Measurements from ENCODE around the gene ACP3.
"Not testable (repeated sequence)": the region's sequence is repeated elsewhere in the genome, so short reads cannot be mapped to it uniquely, and the experiment has no call there.

ACP3 gene

DNA sequence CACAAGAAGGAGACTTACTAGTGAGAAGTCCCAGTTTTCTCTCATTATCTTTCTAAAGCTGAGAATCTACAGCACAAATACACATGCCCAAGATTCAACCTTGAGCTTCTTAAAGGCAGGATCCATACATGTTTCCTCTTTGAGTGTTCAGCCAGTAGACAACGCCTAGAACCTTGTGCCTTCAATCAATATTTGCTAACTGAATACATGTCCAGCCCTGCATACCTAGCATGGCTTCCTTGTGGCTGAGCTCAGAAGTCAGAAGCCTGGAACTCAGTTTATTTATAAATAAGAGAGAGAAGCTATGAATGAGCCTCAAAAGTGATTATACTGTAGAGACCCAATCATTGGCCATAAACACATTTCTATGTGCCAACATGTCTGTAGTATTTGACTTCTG, 43.5 kb downstream of the ACP3 start:
- no peak for DNase-seq (ENCODE audit: low read depth in 2 of 2)

DNA sequence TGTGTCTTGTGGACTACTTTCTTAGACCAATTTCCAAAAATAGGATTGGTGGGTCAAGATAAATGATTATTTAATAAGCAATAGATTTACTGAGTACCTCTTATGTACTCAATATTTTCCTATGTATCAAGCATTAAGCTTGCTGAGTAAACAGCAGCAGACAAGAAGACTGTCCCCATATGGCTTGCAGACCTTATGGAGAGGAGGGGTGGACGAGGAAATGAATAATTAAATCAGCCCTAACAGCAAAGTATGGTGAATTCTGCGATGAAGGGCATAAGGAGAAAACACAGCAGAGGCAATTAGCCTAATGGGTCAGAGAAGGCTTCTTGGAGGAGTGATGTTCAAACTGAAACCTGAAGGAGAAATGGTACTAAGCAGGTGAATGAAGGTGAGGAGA, 45.1 kb downstream of the ACP3 start:
- no peak for DNase-seq (ENCODE audit: low read depth in 2 of 2)

DNA sequence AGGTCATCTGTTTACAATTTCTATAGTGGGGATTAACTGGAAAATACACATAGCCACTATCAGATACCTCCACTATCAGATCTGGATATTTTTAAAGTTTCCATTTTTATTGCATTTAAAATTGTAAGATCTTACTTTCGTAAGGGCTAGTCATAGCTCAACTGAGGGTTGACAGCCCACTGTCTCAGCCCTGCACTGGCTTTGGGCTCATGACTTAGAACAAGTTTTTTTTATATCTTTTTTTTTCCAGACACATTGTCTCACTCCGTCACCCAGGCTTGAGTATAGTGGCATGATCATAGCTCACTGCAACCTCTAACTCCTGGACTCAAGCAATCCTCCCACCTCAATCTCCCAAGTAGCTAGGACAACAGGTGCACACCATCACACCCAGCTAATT, 51.3 kb downstream of the ACP3 start:
- no peak for DNase-seq (ENCODE audit: low read depth in 2 of 2)

DNA sequence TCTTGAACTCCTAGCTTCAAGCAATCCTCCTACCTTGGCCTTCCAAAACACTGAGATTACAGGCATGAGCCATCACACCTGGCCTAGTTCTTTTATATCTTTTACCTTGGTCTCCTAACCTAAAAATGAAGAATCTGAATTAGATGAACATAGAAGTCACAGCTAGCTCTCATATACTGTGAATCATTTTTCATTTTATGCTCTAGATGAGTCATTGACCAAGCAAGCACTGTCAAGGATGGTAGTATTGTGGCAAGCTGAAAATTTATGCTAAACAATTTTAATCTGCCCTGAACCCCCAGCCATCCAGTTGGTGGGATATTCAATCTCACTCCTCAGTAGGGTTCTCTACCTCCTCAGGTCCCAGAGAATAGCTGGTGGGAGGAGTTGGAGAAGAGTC, 51.8 kb downstream of the ACP3 start:
- no peak for DNase-seq (ENCODE audit: low read depth in 2 of 2)

DNA sequence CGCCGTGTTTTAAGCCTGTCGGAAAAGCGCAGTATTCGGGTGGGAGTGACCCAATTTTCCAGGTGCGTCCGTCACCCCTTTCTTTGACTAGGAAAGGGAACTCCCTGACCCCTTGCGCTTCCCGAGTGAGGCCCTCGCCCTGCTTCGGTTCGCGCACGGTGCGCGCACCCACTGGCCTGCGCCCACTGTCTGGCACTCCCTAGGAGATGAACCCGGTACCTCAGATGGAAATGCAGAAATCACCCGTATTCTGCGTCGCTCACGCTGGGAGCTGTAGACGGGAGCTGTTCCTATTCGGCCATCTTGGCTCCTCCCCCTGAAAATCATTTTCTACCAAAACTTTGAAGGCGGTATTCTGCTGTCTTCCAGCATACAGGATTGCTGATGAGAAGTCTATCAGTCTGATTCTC, 59.7 kb downstream of the ACP3 start:
- DNase-seq (ENCODE audit: low read depth in 2 of 2): not testable (repeated sequence)

DNA sequence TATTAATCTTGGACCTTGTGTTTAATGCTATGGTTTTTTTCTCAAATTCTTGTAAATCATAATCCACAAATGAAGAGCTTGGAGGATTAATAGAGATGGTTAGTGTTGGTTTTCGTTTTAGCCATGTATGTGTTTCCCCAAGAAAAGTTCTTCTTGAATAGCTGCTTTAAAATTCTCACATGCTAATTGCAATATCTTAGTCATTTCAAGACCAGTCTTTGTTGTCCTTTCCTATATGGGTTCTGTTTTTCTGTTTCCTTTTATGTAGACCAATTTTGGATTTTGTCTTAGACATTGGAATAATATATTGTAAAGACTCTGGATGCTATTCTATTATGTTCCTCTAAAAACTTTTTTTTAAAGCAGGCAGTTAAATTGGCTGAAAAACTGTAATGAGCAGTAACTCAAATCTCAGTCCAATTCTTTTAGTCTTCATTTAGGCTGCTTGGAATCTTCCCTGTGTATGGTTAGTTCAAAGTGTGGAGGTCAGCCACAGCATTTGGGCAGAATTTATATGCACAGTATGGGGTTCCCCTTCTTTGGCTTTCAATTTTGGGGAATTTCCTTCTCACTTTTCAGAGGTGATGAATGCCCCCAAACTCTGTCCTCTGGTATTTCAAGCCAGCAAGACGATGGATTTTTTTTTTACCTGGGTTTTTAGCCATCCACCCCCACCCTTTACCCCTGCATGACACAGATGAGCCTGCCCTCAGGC, 61.0 kb downstream of the ACP3 start:
- DNase-seq (ENCODE audit: low read depth in 2 of 2): no peak

DNA sequence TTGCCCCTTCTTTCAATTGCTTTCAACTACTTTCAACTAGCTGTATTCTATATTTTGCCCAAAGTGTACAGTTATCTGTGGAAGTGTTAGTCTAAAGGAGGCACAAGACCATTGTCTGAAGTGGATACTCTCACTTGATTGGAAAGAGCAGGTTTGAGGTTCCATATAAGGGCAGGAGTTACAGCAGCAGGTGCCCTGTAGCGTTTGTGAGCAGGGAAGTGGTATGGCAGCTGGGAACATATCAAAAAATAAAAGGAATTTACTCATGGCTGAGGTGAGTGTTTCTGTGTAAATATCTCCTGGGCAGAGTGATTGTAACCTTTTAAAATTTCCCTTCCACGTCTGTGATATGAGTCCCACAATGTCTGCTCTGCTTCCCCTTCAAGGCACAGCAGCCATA, 61.6 kb downstream of the ACP3 start:
- DNase-seq (ENCODE audit: low read depth in 2 of 2): no peak

DNA sequence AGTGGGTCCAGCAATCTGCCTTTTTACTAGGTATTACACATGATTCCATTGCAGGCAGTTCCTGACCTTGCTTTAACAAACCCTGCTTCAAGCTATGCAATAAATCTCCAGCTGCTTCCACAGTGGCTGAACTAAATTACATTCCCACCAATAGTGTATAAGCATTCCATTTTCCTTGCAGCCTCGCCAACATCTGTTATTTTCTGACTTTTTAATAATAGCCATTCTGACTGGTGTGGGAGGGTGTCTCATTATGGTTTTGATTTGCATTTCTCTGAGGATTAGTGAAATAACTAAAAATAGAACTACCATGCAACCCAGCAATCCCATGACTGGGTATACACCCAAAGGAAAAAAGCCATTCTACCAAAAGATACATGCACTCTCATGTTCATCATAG, 63.7 kb downstream of the ACP3 start:
- no peak for DNase-seq (ENCODE audit: low read depth in 2 of 2)

DNA sequence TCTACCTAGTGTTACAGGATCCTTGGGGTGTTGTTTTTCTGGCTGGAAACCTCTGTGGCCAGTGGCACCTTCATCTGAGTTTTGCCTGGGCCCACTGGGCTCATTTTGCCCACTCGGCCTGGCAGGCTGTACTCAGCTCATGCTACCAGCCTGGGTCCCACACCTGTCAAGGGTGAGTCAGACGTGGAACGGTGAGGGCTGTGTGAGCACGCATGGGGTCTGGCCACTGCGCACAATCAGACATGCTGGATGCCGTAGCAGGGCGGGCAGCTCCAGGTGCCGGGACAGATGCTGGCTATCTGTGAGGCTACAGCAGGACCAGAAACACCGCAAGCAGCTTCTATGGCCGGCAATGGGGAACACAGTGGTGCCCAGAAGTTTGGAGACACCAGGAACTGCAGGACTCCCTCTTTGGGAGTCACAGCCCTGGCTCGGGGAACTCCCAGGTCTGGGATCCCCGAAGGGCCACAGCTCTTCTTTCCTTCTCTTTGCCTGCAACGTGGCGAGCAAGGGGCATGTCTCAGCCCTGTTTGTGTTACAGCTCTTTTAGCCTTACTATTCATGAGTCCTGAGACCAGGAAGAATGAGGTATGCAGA, 64.2 kb downstream of the ACP3 start:
- no peak for DNase-seq (ENCODE audit: low read depth in 2 of 2)

DNA sequence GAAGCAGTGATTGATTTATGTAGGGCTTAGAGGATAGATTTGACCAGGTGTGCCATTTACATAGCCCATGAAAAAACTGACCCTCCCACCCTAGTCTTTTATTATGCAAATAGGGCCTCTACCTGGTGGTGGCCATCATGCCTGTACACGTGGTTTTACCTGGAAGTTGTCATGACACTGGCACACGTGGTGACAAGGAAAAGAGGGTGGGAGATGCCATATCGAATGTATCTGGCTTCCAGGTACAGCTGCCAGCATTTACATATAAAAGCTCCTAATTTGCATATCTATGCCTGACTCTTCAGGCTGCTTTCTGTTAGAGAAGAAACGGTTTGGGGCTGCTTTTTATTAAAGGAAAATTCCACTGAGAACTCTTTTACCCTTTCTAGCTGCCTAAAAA, 65.1 kb downstream of the ACP3 start:
- DNase-seq (ENCODE audit: low read depth in 2 of 2): no peak

DNA sequence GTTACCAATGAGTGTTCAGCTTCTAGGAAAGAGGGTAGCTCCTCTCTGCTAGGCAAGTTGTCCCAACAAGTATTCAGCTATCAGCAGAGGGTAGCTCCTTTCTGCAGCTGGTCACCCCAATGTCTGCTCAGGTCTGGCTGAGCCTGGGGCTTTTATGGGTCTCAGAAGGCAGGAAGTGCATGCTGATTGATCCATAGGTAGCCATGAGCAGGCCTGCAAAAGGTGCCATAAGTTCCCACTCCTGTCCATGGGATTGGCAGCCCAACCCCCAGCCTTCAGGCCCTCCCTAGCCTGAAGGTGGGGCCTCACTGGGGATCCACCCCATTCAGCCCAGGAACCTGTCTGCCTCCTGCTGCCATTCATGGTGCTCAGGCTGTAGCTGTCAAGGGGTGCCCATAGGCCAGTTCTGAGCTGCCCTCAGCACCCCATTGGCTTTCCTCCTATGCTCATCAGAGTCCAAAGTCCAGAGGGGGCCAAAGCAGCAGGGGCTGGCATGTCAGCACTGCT, 65.5 kb downstream of the ACP3 start:
- no peak for DNase-seq (ENCODE audit: low read depth in 2 of 2)

DNA sequence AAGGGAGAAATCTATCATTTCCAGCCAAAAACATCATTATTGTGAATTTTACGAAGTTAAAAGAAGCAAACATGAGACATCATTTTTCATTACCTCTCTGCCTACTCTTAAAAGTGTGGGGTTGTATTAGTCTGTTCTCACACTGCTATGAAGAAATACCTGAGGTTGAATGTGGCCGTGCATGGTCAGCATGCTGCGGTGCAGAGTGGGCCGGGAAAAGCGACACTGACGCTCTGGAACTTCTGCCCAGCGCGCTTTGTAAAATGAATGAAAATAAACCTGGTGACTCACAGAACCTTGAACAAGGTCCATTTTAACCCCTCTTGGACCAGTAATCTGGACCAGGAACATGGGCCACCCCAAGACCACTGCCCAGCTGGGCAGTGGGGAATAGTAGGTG, 69.1 kb downstream of the ACP3 start:
- DNase-seq (ENCODE audit: low read depth in 2 of 2): no peak

DNA sequence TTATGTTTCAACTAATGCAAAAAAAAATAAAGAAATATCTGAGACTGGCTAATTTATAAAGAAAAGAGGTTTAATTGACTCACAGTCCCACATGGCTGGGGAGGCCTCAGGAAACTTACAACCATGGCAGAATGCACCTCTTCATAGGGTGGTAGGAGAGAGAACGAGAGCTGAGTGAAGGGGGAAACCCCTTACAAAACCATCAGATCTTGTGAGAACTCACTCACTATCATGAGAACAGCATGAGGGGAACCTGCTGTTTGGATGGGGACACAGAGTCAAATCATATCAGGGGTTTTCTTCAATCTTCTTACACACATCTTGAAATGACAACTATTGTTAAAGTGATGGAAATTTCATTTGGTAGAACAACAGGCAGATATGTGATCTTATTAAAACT, 75.5 kb downstream of the ACP3 start:
- DNase-seq (ENCODE audit: low read depth in 2 of 2): not testable (repeated sequence)

DNA sequence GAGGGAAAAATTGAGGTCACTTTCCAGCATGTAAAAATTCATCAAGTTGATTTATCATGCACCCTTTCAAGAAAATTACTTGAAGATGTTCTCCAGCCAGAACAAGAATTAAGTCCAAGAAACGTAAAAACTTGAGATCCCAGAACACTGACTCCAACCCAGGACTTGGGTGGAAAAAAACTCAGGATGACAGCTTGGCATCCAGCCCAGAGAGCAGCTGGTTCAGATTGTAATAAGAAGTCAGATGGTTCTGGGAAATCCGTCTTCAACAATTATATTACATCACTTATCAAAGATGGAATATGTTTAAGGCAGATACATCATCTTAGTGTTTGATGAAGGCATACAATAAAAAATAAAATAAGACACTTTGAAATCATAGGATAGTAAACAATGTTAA, 77.1 kb downstream of the ACP3 start:
- no peak for DNase-seq (ENCODE audit: low read depth in 2 of 2)

DNA sequence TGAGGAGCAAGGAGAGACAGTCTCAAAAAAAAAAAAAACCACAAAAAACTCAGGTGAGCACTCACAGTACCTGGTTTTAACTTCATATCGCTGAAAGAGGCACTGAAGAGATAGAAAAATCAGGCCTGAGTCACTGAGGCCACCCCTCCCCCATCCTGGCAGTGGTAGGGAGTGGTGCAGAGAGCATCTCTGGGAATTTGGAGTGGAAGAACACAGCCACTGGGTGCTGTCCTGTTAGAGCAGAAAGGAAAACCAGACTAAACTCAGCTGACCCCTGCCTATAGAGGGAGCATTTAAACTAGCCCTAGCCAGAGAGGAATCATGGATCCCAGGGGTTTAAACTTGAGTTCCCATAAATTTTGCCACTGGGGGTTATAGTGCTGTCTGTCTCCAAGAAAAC, 77.9 kb downstream of the ACP3 start:
- DNase-seq (ENCODE audit: low read depth in 2 of 2): no peak

DNA sequence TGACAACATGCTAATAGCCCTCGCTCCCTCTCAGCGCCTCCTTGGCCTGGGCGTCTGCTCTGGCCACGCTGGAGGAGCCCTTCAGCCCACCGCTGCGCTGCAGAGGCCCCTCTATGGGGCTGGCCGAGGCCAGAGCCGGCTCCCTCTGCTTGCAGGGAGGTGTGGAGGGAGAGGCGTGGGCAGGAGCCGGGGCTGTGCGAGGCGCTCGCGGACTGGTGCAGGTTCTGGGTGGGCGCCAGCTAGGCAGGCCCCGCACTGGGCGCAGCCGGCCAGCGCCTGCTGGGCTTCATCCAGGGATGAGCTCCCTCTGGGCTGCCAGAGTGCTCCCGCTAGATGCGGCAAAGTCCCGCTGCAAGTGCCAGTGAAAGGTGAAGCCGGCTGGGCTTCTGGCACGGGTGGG, 79.0 kb downstream of the ACP3 start:
- DNase-seq (ENCODE audit: low read depth in 2 of 2): no peak

DNA sequence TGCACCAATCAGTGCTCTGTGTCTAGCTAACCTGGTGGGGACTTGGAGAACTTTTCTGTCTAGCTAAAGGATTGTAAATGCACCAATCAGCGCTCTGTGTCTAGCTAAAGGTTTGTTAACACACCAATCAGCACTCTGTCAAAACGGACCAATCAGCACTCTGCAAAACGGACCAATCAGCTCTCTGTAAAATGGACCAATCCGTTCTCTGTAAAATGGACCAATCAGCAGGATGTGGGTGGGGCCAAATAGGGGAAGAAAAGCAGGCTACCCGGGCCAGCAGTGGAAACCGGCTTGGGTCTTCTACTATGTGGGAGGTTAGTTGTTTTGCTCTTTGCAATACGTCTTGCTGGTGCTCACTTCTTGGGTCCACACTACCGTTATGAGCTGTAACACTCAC, 79.6 kb downstream of the ACP3 start:
- not testable (repeated sequence) for DNase-seq (ENCODE audit: low read depth in 2 of 2)

DNA sequence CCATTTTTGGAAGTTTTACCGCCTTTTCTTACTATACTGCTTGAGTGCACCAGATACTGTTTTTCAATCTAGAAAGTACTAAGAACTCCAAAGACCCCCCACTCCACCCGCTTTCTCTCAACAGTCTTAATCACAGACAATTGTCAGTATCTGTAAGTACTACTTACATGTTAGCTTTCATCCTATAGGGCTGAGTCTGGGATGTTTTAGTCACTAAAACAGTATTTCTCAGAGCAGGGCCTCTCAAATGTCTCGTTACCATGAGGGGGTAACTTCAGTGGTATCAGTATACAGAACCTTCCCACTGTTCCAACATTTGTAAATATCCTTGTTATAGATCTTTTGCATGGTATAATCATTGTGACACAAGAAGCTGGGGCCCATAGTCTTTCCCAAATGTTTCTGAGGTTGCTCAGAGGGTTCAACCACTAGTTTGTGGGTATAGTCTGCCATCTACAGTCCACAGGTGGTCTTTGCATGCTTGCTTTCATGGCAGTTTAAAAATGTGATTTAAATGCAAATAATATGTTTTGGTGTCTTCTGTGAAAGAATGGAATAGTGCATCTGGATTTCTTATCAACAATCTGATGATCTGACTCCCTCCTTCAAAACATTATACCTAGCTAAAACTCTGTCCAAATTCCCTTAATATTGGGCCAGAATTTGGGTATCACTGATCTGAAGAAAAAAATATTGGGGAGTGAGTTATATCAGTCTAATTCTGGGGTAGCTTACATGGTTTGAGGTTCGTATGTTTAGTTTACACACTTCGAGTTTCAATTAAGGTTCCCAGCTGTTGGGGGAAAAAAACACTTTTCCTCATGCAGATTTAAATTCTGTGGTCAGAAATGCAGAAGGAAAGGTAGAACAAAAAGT, 82.1 kb downstream of the ACP3 start:
- no peak for DNase-seq (ENCODE audit: low read depth in 2 of 2)

DNA sequence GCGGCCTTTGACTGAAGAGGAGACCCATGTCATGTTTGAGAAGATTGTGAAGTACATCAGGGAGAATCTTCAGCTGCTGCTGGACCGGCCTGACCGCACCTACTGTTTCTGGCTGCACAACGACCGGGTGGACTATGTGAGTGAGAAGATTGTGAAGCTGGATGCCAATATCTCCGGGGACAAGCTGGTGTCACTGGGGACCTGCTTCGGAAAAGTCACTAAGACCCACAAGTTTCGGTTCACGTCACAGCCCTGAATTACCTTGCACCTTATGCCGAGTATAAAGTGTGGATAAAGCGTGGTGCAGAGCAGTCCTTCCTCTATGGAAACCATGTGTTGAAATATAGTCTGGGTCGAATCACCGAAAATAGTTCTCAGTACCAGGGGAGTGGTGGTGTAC, 84.0 kb downstream of the ACP3 start:
- DNase-seq (ENCODE audit: low read depth in 2 of 2): no peak

DNA sequence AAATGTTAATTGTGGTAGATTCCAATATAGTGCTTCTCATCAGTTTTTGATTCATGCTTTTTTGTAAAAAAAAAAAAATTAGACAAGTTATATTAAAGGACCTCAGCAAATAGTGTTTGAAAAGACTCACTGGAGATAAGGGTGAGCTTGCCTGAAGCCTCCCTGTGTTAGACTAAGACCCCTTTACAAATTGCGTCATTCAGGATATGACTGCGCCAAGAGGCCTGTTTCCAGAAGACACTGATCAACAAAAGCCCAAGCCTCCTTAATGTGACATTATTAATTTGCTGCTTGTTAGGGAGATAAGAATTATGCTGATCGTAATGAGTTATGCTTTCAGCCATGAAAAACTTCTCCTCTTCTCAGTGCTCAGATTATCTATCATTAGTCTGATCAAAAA, 87.1 kb downstream of the ACP3 start:
- no peak for DNase-seq (ENCODE audit: low read depth in 2 of 2)

DNA sequence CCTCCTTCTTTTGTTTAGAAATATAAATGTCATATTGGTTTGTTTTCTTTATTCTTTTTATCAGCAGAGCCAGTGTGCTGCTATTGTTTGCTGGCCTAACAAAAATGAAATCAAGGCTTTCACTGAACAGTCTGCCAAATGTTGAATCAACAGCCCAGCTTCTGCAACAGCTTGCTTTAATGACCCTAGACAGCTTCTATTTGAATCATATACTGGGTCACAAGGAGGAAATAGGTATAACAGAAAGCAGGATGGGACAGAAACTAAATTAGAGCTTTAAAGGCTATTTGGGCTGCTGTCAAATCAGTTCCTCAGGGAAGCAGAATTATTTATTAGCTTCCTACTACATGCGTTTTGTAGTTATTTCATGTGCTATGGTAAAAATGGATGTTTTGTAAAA, 88.0 kb downstream of the ACP3 start:
- no peak for DNase-seq (ENCODE audit: low read depth in 2 of 2)

DNA sequence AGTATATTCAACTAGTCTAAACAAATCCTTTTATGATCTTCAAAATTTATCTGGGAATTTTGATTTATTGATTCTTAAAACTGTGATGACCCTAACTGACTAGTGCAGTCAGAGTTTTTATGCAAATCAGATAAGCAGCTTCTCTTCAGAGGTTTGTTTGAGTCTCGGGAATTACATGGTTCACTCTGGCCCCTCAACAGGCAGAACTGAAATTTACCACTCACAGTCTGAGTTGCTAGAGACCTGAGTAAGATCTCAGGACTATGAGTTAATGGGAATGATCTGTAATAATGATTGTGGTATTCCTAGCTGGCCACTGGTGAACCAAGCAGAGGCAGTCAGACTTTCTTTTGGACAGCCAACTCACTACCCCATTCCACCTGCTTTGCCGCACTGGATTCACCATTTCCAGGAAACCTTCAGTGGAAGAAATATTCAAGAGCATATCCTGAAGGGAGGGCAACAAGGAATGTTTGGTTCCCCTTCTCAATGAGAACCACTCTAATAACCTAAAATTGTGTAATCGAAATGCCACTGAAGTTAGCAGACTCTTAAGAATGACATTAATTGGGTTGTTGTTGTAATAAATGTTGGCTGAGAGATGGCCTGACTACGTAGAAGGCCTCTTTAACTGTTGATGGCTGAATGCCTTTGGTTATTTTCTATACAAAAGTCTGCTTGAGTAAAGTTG, 88.5 kb downstream of the ACP3 start:
- DNase-seq (ENCODE audit: low read depth in 2 of 2): no peak
